Left lung (tissue), 10 donors: ENCODE measurements around the gene C1QTNF12. TPM values are rescaled to one million over a fixed set of nuclear protein-coding genes. Genes with fewer than 3 reads are reported as not detected.

ENCODE experiments used
- ATAC-seq: fragments of 200-7000 bp; cut with Tn5 transposase; one replicate; pipeline ENCODE4 v1.9.1; 2020; ENCODE audit warnings: moderate library complexity
- DNase-seq, 4 donors: peaks; one replicate each; pipeline ENCODE4 v3.0.0-alpha.2; 2013 to 2020
- H3K27ac ChIP-seq, 2 donors: fragments of 200-600 bp; sonication (generic) in 1 of 2; one replicate each; pipeline versions ENCODE4 v1.5.0 to v1.8.0; 2020 to 2021
- H3K27me3 ChIP-seq, 2 donors: fragments of 200-600 bp; sonication (generic) in 1 of 2; one replicate each; pipeline versions ENCODE4 v1.5.0 to v1.8.0; 2020 to 2021
- H3K36me3 ChIP-seq, 2 donors: fragments of 200-600 bp; sonication (generic) in 1 of 2; one replicate each; pipeline versions ENCODE4 v1.5.0 to v1.8.0; 2020 to 2021
- H3K4me1 ChIP-seq, 2 donors: fragments of 200-600 bp; one replicate each; pipeline ENCODE4 v1.8.0; 2021
- H3K4me3 ChIP-seq, 2 donors: fragments of 200-600 bp; sonication (generic) in 1 of 2; one replicate each; pipeline versions ENCODE4 v1.5.0 to v1.8.0; 2020 to 2021; ENCODE audit warnings: mild to moderate bottlenecking in 1 of 2
- H3K9me3 ChIP-seq, 2 donors: fragments of 200-600 bp; sonication (generic) in 1 of 2; one replicate each; pipeline versions ENCODE4 v1.5.0 to v1.8.0; 2020 to 2021
- intact Hi-C, 2 donors: fragments of 100-400 bp; cut with DNase I; formaldehyde crosslinking; loops; one replicate each; pipeline versions ENCODE4 v1.11.2 to v1.14.2; 2022
- polyA plus RNA-seq, 6 donors: library from polyadenylated mRNA; unstranded; fragments of 120-200 nt; gene quantifications; one replicate each; pipeline ENCODE4 v1.2.1, GENCODE V29; 2013; ENCODE audit not compliant: insufficient read length in 6 of 6
- total RNA-seq, 2 donors: library from RNA; stranded (reverse); fragmentation: NEBNext Ultra II Directional; extraction: Animal tissue kit (Norgen Biotek cat#: 25700); gene quantifications; one replicate each; pipeline ENCODE4 v1.2.1, GENCODE V29; 2021
- TF ChIP-seq, protein P1 (sequence below), 2 donors: fragments of 200-600 bp; sonication (generic) in 1 of 2; IDR thresholded peaks; one replicate each; pipeline versions ENCODE4 v1.5.0 to v1.8.0; 2021; ENCODE audit warnings: antibody characterized with exemption in 2 of 2
- donor health status: DM: no; HTN: yes; CAD: no.
- donor health status: DM: no; HTN: no; CAD: no.

C1QTNF12 gene
- total and polyA plus RNA-seq, 8 donors = 0.52 to 2.2 (median 0.94) TPM

DNA sequence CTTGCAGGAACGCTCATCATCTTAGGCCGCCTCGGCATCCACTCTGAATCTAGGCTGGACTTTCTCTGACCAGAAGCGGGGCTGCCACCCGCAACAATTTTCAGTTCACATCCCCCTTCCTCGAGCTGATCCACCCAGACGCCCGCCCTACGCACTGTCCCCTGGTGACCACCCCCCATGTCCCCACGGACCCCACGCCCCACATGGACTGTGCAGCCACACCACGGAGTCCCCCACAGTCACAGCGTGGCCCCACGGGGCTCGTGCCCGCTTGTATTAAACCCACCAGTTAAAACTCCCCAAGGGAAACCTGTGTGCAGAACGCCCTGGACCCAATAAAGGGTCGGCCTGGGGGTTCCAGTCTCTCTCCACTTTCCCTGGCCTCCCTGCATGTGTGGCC is 13.0 kb upstream of the C1QTNF12 start:
- intact Hi-C loops = no loop called here

DNA sequence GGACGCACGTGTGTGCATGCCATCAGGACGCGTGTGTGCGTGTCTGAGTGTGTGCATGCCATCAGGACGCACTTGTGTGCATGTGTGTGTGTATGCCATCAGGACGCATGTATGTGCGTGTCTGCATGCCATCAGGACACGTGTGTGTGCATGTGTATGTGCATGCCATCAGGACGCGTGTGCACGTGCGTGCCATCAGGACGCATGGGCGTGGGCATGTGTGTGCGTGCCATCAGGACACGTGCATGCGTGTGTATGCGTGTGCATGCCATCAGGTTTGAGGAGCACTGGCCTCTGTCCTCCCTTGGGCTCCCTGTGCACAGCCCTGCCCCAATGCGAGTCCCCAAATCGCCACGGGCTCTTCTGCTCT is 12.6 kb upstream of the C1QTNF12 start:
- ATAC-seq = no peak
- DNase-seq = no peak
- no peak overlapping the region for H3K27ac ChIP-seq
- peaks cover 0 to 7% of the 10 kb centered on the region in 2 donors for H3K4me1 ChIP-seq
- no peaks in the 10 kb centered on the region for H3K9me3 ChIP-seq
- H3K4me3 ChIP-seq = no peak overlapping the region
- peaks cover 0 to 87% of the 10 kb centered on the region in 2 donors for H3K36me3 ChIP-seq
- intact Hi-C loops = no loop called here
- TF ChIP-seq, protein P1, sequence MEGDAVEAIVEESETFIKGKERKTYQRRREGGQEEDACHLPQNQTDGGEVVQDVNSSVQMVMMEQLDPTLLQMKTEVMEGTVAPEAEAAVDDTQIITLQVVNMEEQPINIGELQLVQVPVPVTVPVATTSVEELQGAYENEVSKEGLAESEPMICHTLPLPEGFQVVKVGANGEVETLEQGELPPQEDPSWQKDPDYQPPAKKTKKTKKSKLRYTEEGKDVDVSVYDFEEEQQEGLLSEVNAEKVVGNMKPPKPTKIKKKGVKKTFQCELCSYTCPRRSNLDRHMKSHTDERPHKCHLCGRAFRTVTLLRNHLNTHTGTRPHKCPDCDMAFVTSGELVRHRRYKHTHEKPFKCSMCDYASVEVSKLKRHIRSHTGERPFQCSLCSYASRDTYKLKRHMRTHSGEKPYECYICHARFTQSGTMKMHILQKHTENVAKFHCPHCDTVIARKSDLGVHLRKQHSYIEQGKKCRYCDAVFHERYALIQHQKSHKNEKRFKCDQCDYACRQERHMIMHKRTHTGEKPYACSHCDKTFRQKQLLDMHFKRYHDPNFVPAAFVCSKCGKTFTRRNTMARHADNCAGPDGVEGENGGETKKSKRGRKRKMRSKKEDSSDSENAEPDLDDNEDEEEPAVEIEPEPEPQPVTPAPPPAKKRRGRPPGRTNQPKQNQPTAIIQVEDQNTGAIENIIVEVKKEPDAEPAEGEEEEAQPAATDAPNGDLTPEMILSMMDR (IDR thresholded peaks at IDR 0.05) = no peak
- H3K27me3 ChIP-seq = no peaks in the 10 kb centered on the region

More for the DNA sequence above, 13.0 kb upstream of the C1QTNF12 start:
- Histone ChIP-seq H3K27ac (no peak overlapping the region), H3K4me1 (peaks cover 0 to 7% of the 10 kb centered on the region in 2 donors), H3K9me3 (no peaks in the 10 kb centered on the region), H3K4me3 (no peak overlapping the region), H3K36me3 (peaks cover 0 to 87% of the 10 kb centered on the region in 2 donors), H3K27me3 (no peaks in the 10 kb centered on the region)
- DNase-seq = no peak
- TF ChIP-seq, protein P1 (IDR thresholded peaks at IDR 0.05) = no peak
- no peak for ATAC-seq

DNA sequence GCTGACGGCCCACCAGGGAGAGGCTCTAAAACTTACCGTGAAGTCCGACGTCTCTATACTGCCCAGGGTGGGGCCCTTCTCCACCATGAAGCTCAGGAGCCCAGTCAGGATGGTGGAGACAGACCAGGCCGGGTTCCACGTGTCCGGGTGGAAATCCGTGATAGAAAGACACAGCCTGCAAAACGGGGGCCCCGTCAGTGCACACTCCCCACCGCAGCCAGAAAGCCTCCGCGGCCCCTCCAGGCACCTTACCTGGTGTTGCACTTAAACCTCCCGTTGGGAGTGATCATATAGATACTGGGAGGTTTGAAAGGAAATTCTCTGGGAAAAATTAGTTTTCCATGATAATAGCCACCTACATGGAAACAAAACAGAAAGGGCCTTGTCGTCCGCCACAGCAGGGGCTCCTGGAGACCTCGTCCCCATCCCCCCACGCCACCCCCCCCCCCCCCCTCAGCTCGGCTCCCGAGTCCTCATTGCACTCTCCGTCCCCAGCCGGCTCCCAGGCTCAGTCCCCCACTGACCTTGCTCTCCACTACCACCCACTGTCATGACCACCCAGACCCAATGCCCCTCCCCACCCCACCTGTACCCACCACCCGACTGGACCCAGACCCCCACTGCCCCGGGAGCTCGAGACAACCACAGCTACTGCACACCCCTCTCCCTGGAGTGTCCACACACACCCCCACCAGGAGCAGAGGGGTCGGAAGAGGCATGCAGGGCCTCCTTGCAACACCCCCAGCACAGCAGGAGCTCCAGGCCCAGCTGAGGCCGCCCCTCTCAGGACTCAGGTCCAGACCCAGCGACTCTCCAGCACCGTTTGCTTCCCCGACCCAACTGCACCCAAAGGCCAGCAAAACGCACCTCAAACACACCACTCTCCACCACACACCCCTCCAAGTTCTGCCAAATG is 10.7 kb upstream of the C1QTNF12 start:
- H3K27ac ChIP-seq = no peak overlapping the region
- no peaks in the 10 kb centered on the region for H3K27me3 ChIP-seq
- intact Hi-C loops = no loop called here
- no peak for DNase-seq
- H3K4me1 ChIP-seq = peaks cover 0 to 7% of the 10 kb centered on the region in 2 donors
- no peak overlapping the region for H3K4me3 ChIP-seq
- H3K36me3 ChIP-seq = peaks cover 0 to 87% of the 10 kb centered on the region in 2 donors
- TF ChIP-seq, protein P1 (IDR thresholded peaks at IDR 0.05) = no peak
- no peaks in the 10 kb centered on the region for H3K9me3 ChIP-seq
- ATAC-seq = no peak

DNA sequence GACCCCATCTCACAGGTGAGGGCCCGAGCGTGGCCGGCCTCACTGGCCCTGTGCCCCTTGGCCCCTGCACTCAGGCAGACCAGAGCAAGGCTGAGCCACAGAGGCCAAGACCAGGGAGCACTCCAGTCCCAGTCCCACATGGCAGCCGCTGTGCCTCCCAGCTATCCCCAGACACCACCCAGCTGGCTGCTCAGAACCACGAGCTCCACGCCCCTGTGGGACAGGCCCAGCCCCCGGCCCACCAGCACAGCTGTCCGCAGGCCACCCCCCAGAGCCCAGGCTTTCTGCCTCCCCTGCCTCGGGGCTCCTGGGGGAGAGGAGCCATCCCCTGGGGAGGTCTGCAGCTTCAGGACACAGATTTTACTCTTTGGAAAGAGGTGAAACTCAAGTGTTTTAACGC is 9.1 kb upstream of the C1QTNF12 start:
- Histone ChIP-seq H3K27ac (no peak overlapping the region), H3K4me3 (no peak overlapping the region), H3K9me3 (no peaks in the 10 kb centered on the region), H3K4me1 (no peaks in the 10 kb centered on the region), H3K36me3 (peaks cover 0 to 76% of the 10 kb centered on the region in 2 donors), H3K27me3 (no peaks in the 10 kb centered on the region)
- intact Hi-C loops = no loop called here
- DNase-seq = no peak
- TF ChIP-seq, protein P1 (IDR thresholded peaks at IDR 0.05) = no peak
- ATAC-seq = no peak

DNA sequence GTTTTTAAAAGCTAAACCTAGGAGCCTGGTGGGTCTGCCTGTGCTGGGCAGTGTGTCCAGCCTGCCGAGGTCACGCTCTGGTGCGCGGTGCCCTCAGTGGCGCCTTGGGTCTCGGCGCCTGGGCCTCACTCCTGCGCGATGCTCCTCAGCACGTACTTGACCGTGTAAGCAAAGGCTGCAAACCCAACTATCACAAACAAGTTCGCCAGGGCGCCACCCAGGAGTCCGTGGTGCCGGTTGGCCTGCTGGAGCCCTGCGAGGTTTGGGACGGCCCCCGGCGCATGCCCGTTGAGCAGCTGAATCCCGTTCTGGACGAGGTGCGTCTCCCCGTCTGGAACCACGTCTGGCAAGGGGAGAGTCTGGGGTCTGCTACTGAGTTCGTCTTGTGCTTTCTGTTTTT is 8.6 kb upstream of the C1QTNF12 start:
- Histone ChIP-seq H3K4me3 (no peak overlapping the region), H3K4me1 (no peaks in the 10 kb centered on the region), H3K36me3 (peaks cover 0 to 71% of the 10 kb centered on the region in 2 donors), H3K27ac (no peak overlapping the region), H3K27me3 (no peaks in the 10 kb centered on the region), H3K9me3 (no peaks in the 10 kb centered on the region)
- intact Hi-C loops = no loop called here
- no peak for ATAC-seq
- TF ChIP-seq, protein P1 (IDR thresholded peaks at IDR 0.05) = no peak
- no peak for DNase-seq
